GM19452 (cell line): ENCODE data around the gene TLR3.
"Not testable (repeated sequence)": the region's sequence is repeated elsewhere in the genome, so short reads cannot be mapped to it uniquely, and the experiment has no call there.

Experiments used
- ATAC-seq: cut with Tn5 transposase; IDR thresholded peaks from one replicate; pipeline ENCODE4 v1.9.1; 2021; ENCODE audit not compliant: unreplicated experiment

TLR3 gene

GRCh38 chr4:186047501-186047900, 21.5 kb upstream of the TLR3 start:
- ATAC-seq: not testable (repeated sequence)

GRCh38 chr4:186050135-186050534, 18.8 kb upstream of the TLR3 start:
- not testable (repeated sequence) for ATAC-seq

- no peak for ATAC-seq
Observed at GRCh38 chr4:186051096-186051495, 17.9 kb upstream of the TLR3 start.

GRCh38 chr4:186058253-186058979, 10.5 kb upstream of the TLR3 start:
- peak; percentile 99 for ATAC-seq

GRCh38 chr4:186058980-186059316, 10.0 kb upstream of the TLR3 start:
- no peak for ATAC-seq

- ATAC-seq: no peak
Observed at GRCh38 chr4:186061921-186062320, 7.0 kb upstream of the TLR3 start.

- ATAC-seq: peak; percentile 82
Observed at GRCh38 chr4:186067757-186068385, 1.1 kb upstream of the TLR3 start.

GRCh38 chr4:186069729-186070128, 773 bp downstream of the TLR3 start:
- ATAC-seq: no peak

- ATAC-seq: no peak
Observed at GRCh38 chr4:186072516-186072915, 3.6 kb downstream of the TLR3 start.

- no peak for ATAC-seq
Observed at GRCh38 chr4:186074189-186074588, 5.2 kb downstream of the TLR3 start.

- ATAC-seq: no peak
Observed at GRCh38 chr4:186078981-186079638, 10.2 kb downstream of the TLR3 start.

- ATAC-seq: no peak
Observed at GRCh38 chr4:186079694-186080093, 10.7 kb downstream of the TLR3 start.

GRCh38 chr4:186081202-186081807, 12.3 kb downstream of the TLR3 start:
- no peak for ATAC-seq

GRCh38 chr4:186082221-186082620, 13.3 kb downstream of the TLR3 start:
- ATAC-seq: no peak

- ATAC-seq: no peak
Observed at GRCh38 chr4:186088523-186088922, 19.6 kb downstream of the TLR3 start.

- ATAC-seq: no peak
Observed at GRCh38 chr4:186092296-186092695, 23.3 kb downstream of the TLR3 start.

- no peak for ATAC-seq
Observed at GRCh38 chr4:186095406-186095805, 26.4 kb downstream of the TLR3 start.

- ATAC-seq: no peak
Observed at GRCh38 chr4:186096681-186097165, 27.8 kb downstream of the TLR3 start.

- no peak for ATAC-seq
Observed at GRCh38 chr4:186097386-186097785, 28.4 kb downstream of the TLR3 start.

GRCh38 chr4:186102931-186103330, 34.0 kb downstream of the TLR3 start:
- ATAC-seq: no peak

GRCh38 chr4:186104114-186104889, 35.3 kb downstream of the TLR3 start, which contains the start of gene FAM149A:
Gene FAM149A (plus strand): TSS chr4:186104704.
- ATAC-seq: peak; percentile 68
